ENCODE measurements around the gene RNF130. TPM values are rescaled to one million over a fixed set of nuclear protein-coding genes. Genes with fewer than 3 reads are reported as not detected.
A peak's percentile ranks its signal among the peaks of the same experiment; 100 is the strongest.

The RNF130 gene, protein sequence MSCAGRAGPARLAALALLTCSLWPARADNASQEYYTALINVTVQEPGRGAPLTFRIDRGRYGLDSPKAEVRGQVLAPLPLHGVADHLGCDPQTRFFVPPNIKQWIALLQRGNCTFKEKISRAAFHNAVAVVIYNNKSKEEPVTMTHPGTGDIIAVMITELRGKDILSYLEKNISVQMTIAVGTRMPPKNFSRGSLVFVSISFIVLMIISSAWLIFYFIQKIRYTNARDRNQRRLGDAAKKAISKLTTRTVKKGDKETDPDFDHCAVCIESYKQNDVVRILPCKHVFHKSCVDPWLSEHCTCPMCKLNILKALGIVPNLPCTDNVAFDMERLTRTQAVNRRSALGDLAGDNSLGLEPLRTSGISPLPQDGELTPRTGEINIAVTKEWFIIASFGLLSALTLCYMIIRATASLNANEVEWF
- total RNA-seq (ENCODE audit: low replicate concordance): 28.1 and 52.1 TPM in 2 replicates
- long read RNA-seq, transcript RNF130-205 (9 exons, 2,263 nt): major isoform, 34 of 45 reads
- long read RNA-seq, transcript RNF130-201 (8 exons, 1,766 nt): minor isoform, 5 of 45 reads
- long read RNA-seq, partial matches to known transcripts: 1 of 45 reads
- long read RNA-seq, other reads (novel, unspliced or antisense): 4 of 45 reads

DNA sequence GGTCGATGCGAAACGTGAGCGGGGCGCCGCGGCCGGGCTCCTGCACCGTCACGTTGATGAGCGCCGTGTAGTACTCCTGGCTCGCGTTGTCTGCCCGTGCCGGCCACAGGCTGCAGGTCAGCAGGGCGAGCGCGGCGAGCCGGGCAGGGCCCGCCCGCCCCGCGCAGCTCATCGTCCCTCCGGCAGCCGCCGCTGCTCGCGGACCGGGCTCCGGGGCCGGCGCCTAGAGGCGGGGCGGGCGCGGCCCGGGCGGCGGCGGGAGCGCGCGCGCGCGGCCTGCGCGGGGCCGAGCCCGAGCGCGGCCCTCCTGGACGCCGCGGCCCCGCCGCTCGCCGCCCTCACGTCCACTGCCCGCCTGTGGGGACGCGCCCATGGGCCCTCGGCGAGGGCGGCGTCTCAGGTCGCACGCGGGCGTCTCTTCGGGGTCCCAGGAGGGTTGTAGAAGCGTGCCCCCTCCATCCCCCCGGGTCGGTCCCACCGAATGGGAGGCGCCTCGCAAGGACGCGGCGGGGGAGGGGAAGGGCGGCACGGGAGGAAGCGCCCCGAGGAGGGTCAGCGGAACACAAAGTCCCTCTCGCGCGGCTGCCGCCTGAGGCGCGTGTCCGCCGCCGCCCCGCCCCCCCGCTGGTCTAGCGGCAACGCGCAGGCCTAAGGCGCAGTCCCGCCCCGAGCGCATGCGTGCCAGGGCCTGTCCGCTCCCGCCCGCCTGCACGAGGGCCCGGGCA, at the start of gene RNF130:
Gene RNF130 (minus strand): TSS at position 229 of the 725 bp plus-strand sequence. CDS start 57 bp downstream, at position 172.
- Mint-ChIP-seq H3K4me1 (ENCODE audit: unreplicated experiment) (peaks cover 27% of the 10 kb centered on the region), H3K36me3 (peaks cover 6% of the 10 kb centered on the region)
- no peak for TF ChIP-seq CTCF (conservative IDR thresholded peaks at IDR 0.05)

GRCh38 chr5:180120237-180121101, 48.9 kb upstream of the RNF130 start:
- Mint-ChIP-seq H3K27me3 (no peaks in the 10 kb centered on the region), H3K4me1 (ENCODE audit: unreplicated experiment) (peaks cover 10% of the 10 kb centered on the region), H3K9me3 (peaks cover 5% of the 10 kb centered on the region), H3K36me3 (no peaks in the 10 kb centered on the region), H3K27ac (no peak overlapping the region), H3K4me3 (no peak overlapping the region)
- TF ChIP-seq CTCF (conservative IDR thresholded peaks at IDR 0.05): no peak
- DNase-seq (ENCODE audit: extremely low spot score, unreplicated experiment): no peak

More for the DNA sequence above, at the start of gene RNF130:
- no peaks in the 10 kb centered on the region for H3K9me3 Mint-ChIP-seq
- peaks cover 8% of the 10 kb centered on the region for H3K27me3 Mint-ChIP-seq
- peak within 1 kb of the TSS; percentile 98 for H3K4me3 Mint-ChIP-seq
- peak within 1 kb of the TSS; percentile 93 for H3K27ac Mint-ChIP-seq
- peak; percentile 96 for DNase-seq (ENCODE audit: extremely low spot score, unreplicated experiment)

GRCh38 chr5:180119903-180120236, 48.3 kb upstream of the RNF130 start:
- TF ChIP-seq CTCF (conservative IDR thresholded peaks at IDR 0.05): no peak
- Mint-ChIP-seq H3K4me1 (ENCODE audit: unreplicated experiment) (peaks cover 10% of the 10 kb centered on the region), H3K27me3 (no peaks in the 10 kb centered on the region), H3K27ac (no peak overlapping the region), H3K9me3 (peaks cover 5% of the 10 kb centered on the region), H3K36me3 (no peaks in the 10 kb centered on the region), H3K4me3 (no peak overlapping the region)
- no peak for DNase-seq (ENCODE audit: extremely low spot score, unreplicated experiment)

- H3K4me1 Mint-ChIP-seq (ENCODE audit: unreplicated experiment): peaks cover 10% of the 10 kb centered on the region
- no peak for TF ChIP-seq CTCF (conservative IDR thresholded peaks at IDR 0.05)
- no peaks in the 10 kb centered on the region for H3K36me3 Mint-ChIP-seq
- no peaks in the 10 kb centered on the region for H3K27me3 Mint-ChIP-seq
- H3K4me3 Mint-ChIP-seq: no peak overlapping the region
- H3K9me3 Mint-ChIP-seq: peaks cover 4% of the 10 kb centered on the region
- no peak for DNase-seq (ENCODE audit: extremely low spot score, unreplicated experiment)
- H3K27ac Mint-ChIP-seq: no peak overlapping the region
Measured at GRCh38 chr5:180119031-180119902, 47.7 kb upstream of the RNF130 start.
